Transverse colon (tissue), 4 donors: ENCODE data around the gene OPA3.

Experiments
- EP300 ChIP-seq: sonication (generic); formaldehyde crosslinking; IDR thresholded peaks from one replicate; pipeline ENCODE4 v1.6.1; 2017; ENCODE audit warnings: antibody characterized with exemption, low read depth
- POLR2A ChIP-seq: fragments of 450-650 bp; IDR thresholded peaks from one replicate; pipeline ENCODE4 v1.6.1; 2016; ENCODE audit warnings: antibody characterized with exemption, mild to moderate bottlenecking, moderate library complexity
- POLR2AphosphoS5 ChIP-seq, 3 donors: sonication (generic); formaldehyde crosslinking; IDR thresholded peaks; one replicate each; pipeline ENCODE4 v1.6.1; 2016; ENCODE audit warnings: antibody characterized with exemption in 3 of 3
- TF ChIP-seq, protein P1 (sequence below), 5 experiments: fragments of 200-600 bp in 3 of 5; fragments of 450-650 bp in 2 of 5; sonication (generic) in 3 of 5; IDR thresholded peaks; 1 replicate in 2 of 5; 2 replicates in 3 of 5; pipeline ENCODE4 v1.5.1; 2016 to 2017; ENCODE audit warnings: antibody characterized with exemption in 5 of 5, inconsistent platforms in 3 of 5, mild to moderate bottlenecking in 2 of 5, moderate library complexity in 1 of 5

DNA sequence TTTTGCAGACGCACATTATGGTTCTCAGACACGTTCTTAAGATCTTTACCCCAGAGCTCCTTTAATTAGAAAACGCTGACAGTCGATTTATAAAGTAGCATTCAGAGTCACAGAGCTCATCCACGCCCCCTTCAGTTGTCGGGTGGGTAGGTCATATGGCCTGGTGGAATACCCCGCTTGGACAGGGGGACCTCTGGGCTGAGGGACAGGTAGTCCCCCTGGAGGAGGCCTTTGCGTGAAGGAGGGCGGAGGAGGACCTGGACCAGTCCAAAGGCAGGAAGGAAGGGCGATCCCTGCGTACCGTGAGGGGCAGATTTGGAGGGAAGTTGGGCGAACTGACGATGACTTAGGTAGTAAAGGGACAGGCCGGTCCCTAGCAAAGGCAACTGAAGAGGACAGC, 56.9 kb downstream of the OPA3 start:
- no peak for TF ChIP-seq EP300
- no peak for TF ChIP-seq POLR2A
- TF ChIP-seq, protein P1, sequence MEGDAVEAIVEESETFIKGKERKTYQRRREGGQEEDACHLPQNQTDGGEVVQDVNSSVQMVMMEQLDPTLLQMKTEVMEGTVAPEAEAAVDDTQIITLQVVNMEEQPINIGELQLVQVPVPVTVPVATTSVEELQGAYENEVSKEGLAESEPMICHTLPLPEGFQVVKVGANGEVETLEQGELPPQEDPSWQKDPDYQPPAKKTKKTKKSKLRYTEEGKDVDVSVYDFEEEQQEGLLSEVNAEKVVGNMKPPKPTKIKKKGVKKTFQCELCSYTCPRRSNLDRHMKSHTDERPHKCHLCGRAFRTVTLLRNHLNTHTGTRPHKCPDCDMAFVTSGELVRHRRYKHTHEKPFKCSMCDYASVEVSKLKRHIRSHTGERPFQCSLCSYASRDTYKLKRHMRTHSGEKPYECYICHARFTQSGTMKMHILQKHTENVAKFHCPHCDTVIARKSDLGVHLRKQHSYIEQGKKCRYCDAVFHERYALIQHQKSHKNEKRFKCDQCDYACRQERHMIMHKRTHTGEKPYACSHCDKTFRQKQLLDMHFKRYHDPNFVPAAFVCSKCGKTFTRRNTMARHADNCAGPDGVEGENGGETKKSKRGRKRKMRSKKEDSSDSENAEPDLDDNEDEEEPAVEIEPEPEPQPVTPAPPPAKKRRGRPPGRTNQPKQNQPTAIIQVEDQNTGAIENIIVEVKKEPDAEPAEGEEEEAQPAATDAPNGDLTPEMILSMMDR (IDR thresholded peaks at IDR 0.05): no peak
- no peak for TF ChIP-seq POLR2AphosphoS5 (IDR thresholded peaks at IDR 0.05)
